Kidney (tissue), 14 donors: ENCODE results near the gene FRAS1. TPM values are rescaled to one million over a fixed set of nuclear protein-coding genes. Genes with fewer than 3 reads are reported as not detected.
"Not testable (repeated sequence)": the region's sequence is repeated elsewhere in the genome, so short reads cannot be mapped to it uniquely, and the experiment has no call there.

Source experiments
- DNase-seq, 5 donors: peaks; one replicate each; pipeline ENCODE4 v3.0.0-alpha.2; 2013 to 2020
- FAIRE-seq: peaks from 2 replicates; lab custom pipeline; 2012; peaks lifted over from hg19 to GRCh38; lab: Jason Lieb, UNC
- H3K27ac ChIP-seq, 2 donors: one replicate each; pipeline ENCODE4 v1.7.0; 2013; ENCODE audit warnings: low read depth in 2 of 2, low read length in 2 of 2, inconsistent platforms in 1 of 2
- H3K27me3 ChIP-seq: one replicate; pipeline ENCODE4 v1.7.1; 2013; ENCODE audit warnings: low read length, inconsistent platforms; ENCODE audit not compliant: control insufficient read depth, insufficient read depth
- H3K36me3 ChIP-seq, 3 donors: one replicate each; pipeline versions ENCODE4 v1.7.0 to v1.7.1; 2013; ENCODE audit warnings: low read length in 3 of 3, control low read depth in 1 of 3, inconsistent platforms in 1 of 3; ENCODE audit not compliant: insufficient read depth in 3 of 3, control insufficient read depth in 2 of 3
- H3K4me1 ChIP-seq, 3 donors: one replicate each; pipeline versions ENCODE4 v1.7.0 to v1.7.1; 2013; ENCODE audit warnings: low read length in 3 of 3, inconsistent platforms in 1 of 3, low read depth in 1 of 3; ENCODE audit not compliant: control insufficient read depth in 2 of 3, insufficient read depth in 2 of 3
- H3K4me3 ChIP-seq, 3 donors: one replicate each; pipeline versions ENCODE4 v1.7.0 to v1.8.1; 2013; ENCODE audit warnings: low read length in 3 of 3, control low read depth in 1 of 3, inconsistent platforms in 1 of 3
- H3K9ac ChIP-seq, 3 donors: one replicate each; pipeline versions ENCODE4 v1.7.0 to v1.7.1; 2013; ENCODE audit warnings: low read length in 3 of 3, control low read depth in 1 of 3, inconsistent platforms in 1 of 3
- H3K9me3 ChIP-seq, 3 donors: one replicate each; pipeline versions ENCODE4 v1.7.0 to v1.7.1; 2013; ENCODE audit warnings: low read length in 3 of 3, control low read depth in 1 of 3, inconsistent platforms in 1 of 3; ENCODE audit not compliant: control insufficient read depth in 2 of 3, insufficient read depth in 1 of 3
- CTCF ChIP-seq: IDR thresholded peaks from 3 replicates; pipeline ENCODE4 v1.5.1; 2012; ENCODE audit warnings: mild to moderate bottlenecking, moderate library complexity, borderline replicate concordance; ENCODE audit not compliant: insufficient read depth; ENCODE audit errors: extremely low read depth
- intact Hi-C: fragments of 100-400 bp; cut with DNase I; formaldehyde crosslinking; loops from one replicate; pipeline ENCODE4 v1.11.1; 2022
- polyA plus RNA-seq: library from polyadenylated mRNA; stranded (reverse); fragments of 350-450 nt; fragmentation: Illumina TruSeq; extraction: RNeasy Lipid Tissue Mini Kit (QIAGEN cat#74804); gene quantifications from one replicate; pipeline ENCODE4 v1.2.3, GENCODE V29; 2014; ENCODE audit warnings: low read depth, low replicate concordance; ENCODE audit not compliant: insufficient read depth
- total RNA-seq: library from RNA; stranded (reverse); fragmentation: NEBNext Ultra II Directional; extraction: Animal tissue kit (Norgen Biotek cat#: 25700); gene quantifications from one replicate; pipeline ENCODE4 v1.2.1, GENCODE V29; 2021
- donor health status: control.
- donor health status: control.
- donor health status: control.
- donor health status: control.
- donor health status: control.
- donor health status: DM: yes; HTN: yes; CAD: no.
- donor health status: Normal renal cell carcinoma (clear cell type).

The FRAS1 gene
- total and polyA plus RNA-seq, 2 donors from 2014 or later = 6.5 to 31.5 TPM

- no peak for TF ChIP-seq CTCF
- DNase-seq = no peak
- H3K27me3 ChIP-seq = no peaks in the 10 kb centered on the region
- intact Hi-C loops = no loop called here
- H3K9me3 ChIP-seq = peaks cover 0 to 6% (median 0%) of the 10 kb centered on the region in 3 donors
- no peak overlapping the region for H3K4me3 ChIP-seq
- no peak overlapping the region for H3K27ac ChIP-seq
- H3K4me1 ChIP-seq = peaks cover 0 to 7% (median 4%) of the 10 kb centered on the region in 3 donors
- peaks cover 0 to 3% (median 0%) of the 10 kb centered on the region in 3 donors for H3K36me3 ChIP-seq
- FAIRE-seq = no peak
- H3K9ac ChIP-seq = no peak overlapping the region
Measured at GRCh38 chr4:78265006-78265405, 207.9 kb downstream of the FRAS1 start.

- Histone ChIP-seq H3K27me3 (no peaks in the 10 kb centered on the region), H3K36me3 (peaks cover 0 to 3% (median 0%) of the 10 kb centered on the region in 3 donors), H3K4me1 (peaks cover 0 to 7% (median 4%) of the 10 kb centered on the region in 3 donors), H3K4me3 (no peak overlapping the region), H3K9me3 (peaks cover 0 to 6% (median 0%) of the 10 kb centered on the region in 3 donors), H3K9ac (no peak overlapping the region), H3K27ac (peak overlapping the region in 1 of 2 donors; percentile 34)
- FAIRE-seq = no peak
- DNase-seq = peak in 1 of 5 donors; percentile 29
- no peak for TF ChIP-seq CTCF
- intact Hi-C loops = no loop called here
Measured at GRCh38 chr4:78267790-78268189, 210.7 kb downstream of the FRAS1 start.

- no peak for DNase-seq
- Histone ChIP-seq H3K36me3 (peaks cover 0 to 3% (median 0%) of the 10 kb centered on the region in 3 donors), H3K4me1 (peaks cover 0 to 7% (median 4%) of the 10 kb centered on the region in 3 donors), H3K9ac (no peak overlapping the region), H3K9me3 (peaks cover 0 to 6% (median 0%) of the 10 kb centered on the region in 3 donors), H3K27ac (no peak overlapping the region), H3K4me3 (no peak overlapping the region), H3K27me3 (no peaks in the 10 kb centered on the region)
- TF ChIP-seq CTCF = no peak
- intact Hi-C loops = no loop called here
- no peak for FAIRE-seq
Measured at GRCh38 chr4:78268597-78268996, 211.5 kb downstream of the FRAS1 start.

- DNase-seq, H3K9me3 ChIP-seq, H3K4me3 ChIP-seq, FAIRE-seq, H3K36me3 ChIP-seq, H3K4me1 ChIP-seq, H3K27me3 ChIP-seq, intact Hi-C loops, H3K9ac ChIP-seq, H3K27ac ChIP-seq: not testable (repeated sequence)
Measured at GRCh38 chr4:78275450-78275849, 218.3 kb downstream of the FRAS1 start.
